RWPE1 (cell line): ENCODE results near the gene RCBTB2.
"Not testable (repeated sequence)": the region's sequence is repeated elsewhere in the genome, so short reads cannot be mapped to it uniquely, and the experiment has no call there.

Source experiments
- CTCF ChIA-PET: fragments of 350-600 bp; sonication (Branson Sonifier 250); formaldehyde crosslinking; extraction: SDS; loops from one replicate; lab custom pipeline; 2021; lab: Yijun Ruan, JAX
- POLR2A ChIA-PET: fragments of 400-600 bp; formaldehyde crosslinking; extraction: SDS; loops from one replicate; lab custom pipeline; 2020; ENCODE audit warnings: antibody characterized with exemption; ENCODE audit not compliant: low non-redundant PET; lab: Yijun Ruan, JAX
- DNase-seq: peaks from one replicate; pipeline ENCODE4 v3.0.0; 2012; ENCODE audit warnings: low spot score
- H3K27ac ChIP-seq: fragments of 450-650 bp; 2 replicates; pipeline ENCODE4 v1.5.1; 2017
- CTCF ChIP-seq: fragments of 450-650 bp; conservative IDR thresholded peaks from 2 replicates; pipeline ENCODE4 v1.5.1; 2017; ENCODE audit warnings: low read depth, mild to moderate bottlenecking

RCBTB2 gene

DNA sequence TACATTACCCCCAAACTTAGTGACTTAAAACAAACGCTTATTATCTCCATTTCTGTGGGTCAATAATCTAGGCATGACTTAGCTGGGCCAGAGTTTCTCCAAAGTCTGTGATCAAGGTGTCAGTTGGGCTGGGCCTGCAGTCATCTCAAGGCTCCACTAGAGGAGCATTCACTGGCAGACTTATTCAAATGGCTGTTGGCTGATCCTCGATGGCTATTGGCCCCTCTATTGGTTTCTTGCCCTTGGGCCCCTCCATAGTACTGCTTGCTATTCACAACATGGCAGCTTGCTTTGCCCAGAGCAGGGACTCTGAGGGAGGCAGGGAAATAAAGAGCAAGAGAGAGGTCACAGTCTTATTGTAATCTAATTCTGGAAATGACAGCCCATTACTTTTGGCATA is 57.6 kb downstream of the RCBTB2 start:
- no peak for TF ChIP-seq CTCF
- no peak for DNase-seq
- no peak overlapping the region for H3K27ac ChIP-seq
- ChIA-PET CTCF (interaction anchor here (1.0 kb wide), 1 partner anchor 32 kb away, joined by 4 read pairs; no protein-coding TSS in a partner anchor), POLR2A (no interaction called here)

GRCh38 chr13:48457578-48458242 is 75.2 kb downstream of the RCBTB2 start:
- TF ChIP-seq CTCF = no peak
- no peak for DNase-seq
- ChIA-PET CTCF (no interaction called here), POLR2A (no interaction called here)
- H3K27ac ChIP-seq = peak overlapping the region; percentile 18; the same call in 1 of the 2 replicates

DNA sequence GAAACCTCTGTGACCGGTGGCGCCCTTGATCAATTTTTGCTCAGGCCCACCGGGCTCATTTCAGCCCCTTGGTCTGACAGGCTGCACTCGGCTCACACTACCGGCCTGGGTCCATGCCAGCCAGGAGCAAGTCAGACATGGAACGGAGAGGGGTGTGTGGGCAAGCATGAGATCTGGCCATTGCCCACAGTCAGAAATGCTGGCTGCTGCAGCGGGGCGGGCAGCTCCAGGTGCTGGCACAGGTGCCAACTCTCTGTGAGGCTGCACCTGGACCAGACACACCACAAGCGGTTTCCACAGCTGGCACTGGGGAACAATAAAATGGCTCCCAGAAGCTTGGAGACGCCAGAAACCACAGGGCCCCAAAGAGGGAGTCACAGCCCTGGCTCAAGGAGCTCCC is 76.3 kb downstream of the RCBTB2 start:
- TF ChIP-seq CTCF = no peak
- CTCF ChIA-PET = no interaction called here
- no peak for DNase-seq
- POLR2A ChIA-PET = no interaction called here
- no peak overlapping the region for H3K27ac ChIP-seq

- DNase-seq, H3K27ac ChIP-seq, CTCF ChIA-PET, POLR2A ChIA-PET: not testable (repeated sequence)
Observed at GRCh38 chr13:48451196-48451595, 81.7 kb downstream of the RCBTB2 start.

GRCh38 chr13:48449656-48450055 is 83.2 kb downstream of the RCBTB2 start:
- ChIA-PET CTCF (interaction anchor here (1.0 kb wide), 1 partner anchor 47 kb away, joined by 3 read pairs; no protein-coding TSS in a partner anchor), POLR2A (no interaction called here)
- DNase-seq = no peak
- no peak for TF ChIP-seq CTCF
- peak overlapping the region; percentile 67 for H3K27ac ChIP-seq

DNA sequence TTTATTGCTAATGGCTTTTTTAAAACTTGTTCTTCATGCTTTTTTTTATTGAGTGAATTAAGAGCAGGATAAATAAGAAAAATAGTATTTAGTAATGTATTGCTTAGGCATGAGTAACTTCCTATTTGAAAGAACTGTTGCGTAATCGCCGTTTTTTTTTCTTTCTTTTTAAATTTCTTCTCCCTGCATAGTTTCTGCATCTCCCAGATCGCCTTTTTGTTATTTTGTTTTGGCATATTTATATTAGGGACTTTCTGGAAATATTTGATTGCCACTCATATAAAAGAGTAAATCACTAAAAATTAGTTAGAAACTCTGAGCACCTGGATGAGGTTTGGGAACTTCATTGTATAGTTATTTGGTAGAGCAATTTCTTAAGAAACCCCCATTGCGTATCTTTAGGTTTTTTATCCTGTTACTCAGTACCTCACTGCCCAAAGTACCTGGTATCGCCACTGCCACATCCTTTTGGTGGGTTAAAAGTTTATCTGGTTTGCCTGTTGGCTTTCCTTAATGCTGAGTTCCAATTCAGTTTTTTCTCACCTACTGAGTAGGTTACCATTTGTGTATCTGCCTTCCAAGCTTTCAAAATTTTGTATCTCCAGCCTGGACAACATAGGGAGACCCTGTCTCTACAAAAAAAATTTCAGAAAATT is 83.8 kb downstream of the RCBTB2 start:
- ChIA-PET POLR2A (no interaction called here), CTCF (no interaction called here)
- H3K27ac ChIP-seq = peak overlapping the region; percentile 67
- TF ChIP-seq CTCF = no peak
- peak; percentile 14 for DNase-seq
